GM21825 (cell line): Measurements from ENCODE around the gene APOBEC3F.

Experiments used
- ATAC-seq: cut with Tn5 transposase; IDR thresholded peaks from one replicate; pipeline ENCODE4 v1.9.1; 2021; ENCODE audit warnings: mild to moderate bottlenecking, moderate library complexity; ENCODE audit not compliant: unreplicated experiment

APOBEC3F gene

GRCh38 chr22:39090426-39091064 is 49.9 kb downstream of the APOBEC3F start:
- no peak for ATAC-seq

- no peak for ATAC-seq
Measured at GRCh38 chr22:39091126-39092081, 50.7 kb downstream of the APOBEC3F start.

- ATAC-seq, result no peak
Measured at GRCh38 chr22:39092111-39092862, 51.6 kb downstream of the APOBEC3F start.

- ATAC-seq, result no peak
Measured at GRCh38 chr22:39094717-39095389, 54.2 kb downstream of the APOBEC3F start.

GRCh38 chr22:39095971-39096370 is 55.3 kb downstream of the APOBEC3F start:
- no peak for ATAC-seq

- ATAC-seq, result no peak
Measured at GRCh38 chr22:39097098-39098020, 56.7 kb downstream of the APOBEC3F start, which contains the start of gene APOBEC3H. APOBEC3H (plus strand) TSS chr22:39097244; CDS start chr22:39100279, 3,035 bp downstream.

GRCh38 chr22:39098026-39098425 is 57.4 kb downstream of the APOBEC3F start:
- ATAC-seq, result no peak

- no peak for ATAC-seq
Measured at GRCh38 chr22:39098576-39098975, 57.9 kb downstream of the APOBEC3F start.

- no peak for ATAC-seq
Measured at GRCh38 chr22:39101226-39101625, 60.6 kb downstream of the APOBEC3F start.

GRCh38 chr22:39103431-39103830 is 62.8 kb downstream of the APOBEC3F start:
- no peak for ATAC-seq
